Rectal smooth muscle tissue (tissue), 1 donor: ENCODE results near the gene ACSM5.
A peak's percentile ranks its signal among the peaks of the same experiment; 100 is the strongest.
"Not testable (repeated sequence)": the region's sequence is repeated elsewhere in the genome, so short reads cannot be mapped to it uniquely, and the experiment has no call there.

Source experiments
- H3K27ac ChIP-seq: one replicate; pipeline ENCODE4 v1.7.0; 2013; ENCODE audit warnings: low read depth, low read length, inconsistent platforms
- H3K27me3 ChIP-seq: one replicate; pipeline ENCODE4 v1.7.0; 2013; ENCODE audit warnings: low read length; ENCODE audit not compliant: control insufficient read depth, insufficient read depth
- H3K36me3 ChIP-seq: one replicate; pipeline ENCODE4 v1.7.0; 2013; ENCODE audit warnings: low read length; ENCODE audit not compliant: control insufficient read depth, insufficient read depth
- H3K4me1 ChIP-seq: one replicate; pipeline ENCODE4 v1.7.0; 2013; ENCODE audit warnings: low read length; ENCODE audit not compliant: control insufficient read depth, insufficient read depth
- H3K4me3 ChIP-seq: one replicate; pipeline ENCODE4 v1.7.0; 2013; ENCODE audit warnings: low read length
- H3K9ac ChIP-seq: one replicate; pipeline ENCODE4 v1.7.0; 2013; ENCODE audit warnings: low read length

The ACSM5 gene

DNA sequence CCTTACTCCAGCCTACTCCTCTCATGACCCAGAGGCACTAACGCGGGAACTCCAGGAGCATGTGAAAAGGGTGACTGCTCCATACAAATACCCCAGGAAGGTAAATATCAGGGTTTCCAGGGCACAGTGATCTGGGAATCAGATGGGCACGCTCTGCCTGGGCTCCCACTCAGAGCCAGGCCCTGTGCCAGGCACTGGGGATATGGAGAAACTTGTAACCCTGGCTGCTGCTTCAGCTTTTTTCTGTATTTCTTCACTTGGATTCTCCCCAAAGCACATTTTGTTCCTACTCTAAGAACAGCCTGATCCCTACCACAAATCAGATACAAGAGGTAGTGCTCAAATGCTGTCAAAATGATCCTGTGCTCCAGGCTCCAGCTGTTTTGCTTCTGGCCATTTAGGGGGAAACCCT, 30.5 kb downstream of the ACSM5 start:
- not testable (repeated sequence) for H3K4me3 ChIP-seq, H3K36me3 ChIP-seq, H3K27me3 ChIP-seq, H3K9ac ChIP-seq, H3K4me1 ChIP-seq
- H3K27ac ChIP-seq = peak overlapping the region; percentile 51

DNA sequence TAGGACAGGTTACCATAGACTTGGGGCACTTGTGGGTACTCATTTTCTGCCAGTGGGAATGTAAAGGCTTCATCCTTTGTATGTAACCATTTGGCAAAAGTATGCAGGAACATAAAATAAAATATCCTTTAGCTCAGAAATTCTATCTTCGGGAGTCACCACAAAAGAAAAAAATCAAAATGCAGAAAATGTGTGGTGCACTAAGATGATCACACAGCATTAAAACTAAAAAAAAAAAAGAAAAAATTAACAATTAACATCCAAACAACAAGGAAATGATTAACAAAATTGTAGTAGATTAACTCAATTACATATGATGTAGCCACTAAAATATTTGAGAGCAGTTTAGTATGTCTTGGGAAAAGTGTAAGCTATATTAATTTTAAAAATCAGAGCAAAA, 31.4 kb downstream of the ACSM5 start:
- not testable (repeated sequence) for H3K4me3 ChIP-seq, H3K36me3 ChIP-seq, H3K27me3 ChIP-seq, H3K4me1 ChIP-seq, H3K9ac ChIP-seq
- peak overlapping the region; percentile 75 for H3K27ac ChIP-seq

DNA sequence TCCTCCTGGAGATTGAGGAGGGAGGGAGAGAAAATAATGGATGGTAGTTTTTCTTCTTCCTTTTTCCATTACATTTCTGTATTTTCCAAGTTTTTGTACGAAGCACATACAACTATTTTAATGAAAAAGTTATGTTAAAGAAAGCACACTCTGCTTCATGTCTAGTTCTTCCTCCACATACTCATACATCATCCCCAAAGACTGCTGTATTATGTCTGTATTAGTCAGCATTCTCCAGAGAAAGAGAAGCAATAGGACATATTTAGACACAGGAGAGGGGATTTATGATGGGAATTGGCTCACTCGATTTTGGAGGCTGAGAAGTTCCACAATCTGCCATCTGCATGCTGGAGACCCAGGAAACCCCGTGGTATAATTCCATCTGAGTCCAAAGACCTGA, 31.9 kb downstream of the ACSM5 start:
- no peaks in the 10 kb centered on the region for H3K36me3 ChIP-seq
- H3K27me3 ChIP-seq = no peaks in the 10 kb centered on the region
- H3K4me1 ChIP-seq = no peaks in the 10 kb centered on the region
- H3K9ac ChIP-seq = no peak overlapping the region
- no peak overlapping the region for H3K4me3 ChIP-seq
- H3K27ac ChIP-seq = peak overlapping the region; percentile 51

DNA sequence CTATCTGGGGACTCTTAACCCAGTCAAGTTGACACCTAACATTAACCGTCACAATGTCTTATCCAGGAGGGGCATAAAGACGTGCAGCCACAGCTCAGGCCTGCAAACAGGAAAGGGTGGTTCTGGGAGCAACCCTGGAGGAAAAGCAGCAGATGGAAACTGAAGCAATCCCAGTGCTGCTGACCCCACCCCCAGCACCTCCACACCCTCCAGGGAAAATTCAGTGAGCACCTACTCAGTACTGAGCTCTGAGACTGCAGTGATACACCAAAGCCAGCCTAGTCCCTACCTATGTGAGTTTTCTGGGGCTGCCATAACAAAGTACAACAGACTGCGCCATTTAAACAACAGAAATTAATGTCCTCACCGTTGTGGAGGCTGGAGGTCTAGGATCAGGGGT, 32.5 kb downstream of the ACSM5 start:
- not testable (repeated sequence) for H3K27ac ChIP-seq, H3K27me3 ChIP-seq, H3K4me3 ChIP-seq, H3K36me3 ChIP-seq, H3K9ac ChIP-seq, H3K4me1 ChIP-seq

DNA sequence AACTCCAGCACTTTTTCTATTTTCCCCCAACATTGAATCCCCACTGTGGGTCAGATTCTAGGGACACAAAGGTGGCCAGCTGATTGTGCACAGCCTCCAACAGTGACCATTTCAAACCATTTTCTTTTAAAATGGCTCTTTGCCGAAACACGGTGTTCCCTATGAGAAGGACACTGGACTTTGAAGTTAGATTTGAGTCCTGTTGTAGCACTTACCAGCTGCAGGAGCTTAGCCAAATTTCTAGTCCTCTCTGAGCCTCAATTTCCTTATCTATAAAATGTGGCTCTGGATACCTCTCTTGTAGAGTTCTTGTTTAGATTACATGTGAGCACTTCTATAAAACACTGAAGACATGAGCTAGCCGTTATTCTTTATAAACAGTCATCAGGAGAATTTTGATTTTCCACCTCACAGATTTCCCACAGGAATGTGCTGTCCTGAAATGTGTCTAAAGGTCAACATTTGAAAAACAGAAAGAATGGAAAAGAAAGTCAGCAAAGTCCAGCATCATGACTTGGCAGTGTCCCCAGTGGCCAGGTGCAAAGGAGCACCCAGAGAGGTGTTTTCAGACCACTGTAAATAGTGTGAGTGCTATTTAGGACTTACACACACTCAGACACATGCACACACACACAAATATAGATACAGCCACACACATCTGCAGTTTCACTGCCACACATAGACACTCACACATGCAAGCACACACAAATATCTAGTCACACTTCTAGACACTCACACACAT, 37.5 kb downstream of the ACSM5 start:
- not testable (repeated sequence) for H3K9ac ChIP-seq, H3K4me1 ChIP-seq, H3K4me3 ChIP-seq, H3K27me3 ChIP-seq, H3K27ac ChIP-seq, H3K36me3 ChIP-seq

DNA sequence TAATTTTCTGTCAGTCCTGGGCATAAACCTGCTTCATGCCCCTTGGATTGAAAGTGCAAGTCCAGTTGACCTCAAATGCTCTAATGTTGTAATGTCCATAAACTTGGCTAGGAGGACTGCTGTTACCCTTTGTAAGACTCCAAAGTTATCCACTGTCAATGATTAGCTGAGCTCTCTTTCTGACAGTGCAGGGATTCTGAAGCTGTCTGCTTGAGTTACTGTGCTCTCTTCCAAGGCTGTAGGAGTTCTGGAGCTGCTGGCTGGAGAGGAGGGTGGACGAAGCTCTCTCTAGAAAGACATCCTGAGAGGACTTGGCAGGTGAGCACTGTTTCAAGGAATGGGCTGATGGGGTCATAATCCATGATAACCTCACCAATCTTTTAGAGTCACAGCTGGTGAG, 42.0 kb downstream of the ACSM5 start, which contains the start of gene ACSM2A:
TSS of gene ACSM2A (plus strand) at position 158 of the 400 bp plus-strand sequence. CDS start 8,594 bp downstream, outside the sequence.
- H3K4me1 ChIP-seq, H3K27ac ChIP-seq, H3K27me3 ChIP-seq, H3K9ac ChIP-seq, H3K4me3 ChIP-seq, H3K36me3 ChIP-seq: not testable (repeated sequence)

DNA sequence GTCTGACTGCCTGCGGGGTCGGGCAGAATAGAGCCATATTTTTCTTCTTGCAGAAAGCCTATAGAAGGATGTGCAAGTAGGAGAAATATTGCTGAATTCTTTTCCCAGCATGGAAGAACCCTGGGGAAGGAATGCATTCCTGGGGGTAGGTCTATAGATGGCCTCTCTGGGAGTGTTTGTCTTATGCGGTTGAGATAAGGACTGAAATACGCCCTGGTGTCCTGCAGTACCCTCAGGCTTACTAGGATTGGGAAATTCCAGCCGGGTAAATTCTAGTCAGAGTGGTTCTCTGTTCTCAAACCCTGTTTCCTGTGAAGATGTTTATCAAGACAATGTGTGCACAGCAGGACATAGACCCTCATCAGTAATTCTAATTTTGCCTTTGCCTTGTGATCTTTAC, 44.3 kb downstream of the ACSM5 start:
- H3K9ac ChIP-seq = not testable (repeated sequence)

DNA sequence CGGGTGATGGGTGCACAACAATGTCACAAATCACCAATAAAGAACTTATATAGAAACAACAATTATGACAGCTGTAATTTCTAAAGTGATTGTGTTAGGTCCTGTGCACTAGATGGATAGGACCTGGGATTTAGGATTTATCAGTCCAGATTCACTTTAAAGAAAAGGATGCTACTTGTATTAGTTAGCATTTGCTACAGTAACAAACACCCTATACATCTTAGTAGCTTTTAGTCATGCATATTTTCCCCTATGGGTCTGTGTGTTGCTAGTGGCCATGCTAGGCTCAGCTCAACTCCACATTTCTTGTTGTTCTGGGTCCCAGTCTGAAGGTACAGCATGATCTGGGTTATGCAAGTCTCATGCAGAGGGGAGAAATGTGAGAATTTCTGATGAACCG, 49.9 kb downstream of the ACSM5 start:
- not testable (repeated sequence) for H3K27ac ChIP-seq, H3K4me3 ChIP-seq, H3K4me1 ChIP-seq, H3K27me3 ChIP-seq, H3K36me3 ChIP-seq, H3K9ac ChIP-seq

More for the DNA sequence above, 44.3 kb downstream of the ACSM5 start:
- not testable (repeated sequence) for H3K27me3 ChIP-seq, H3K27ac ChIP-seq, H3K36me3 ChIP-seq, H3K4me3 ChIP-seq, H3K4me1 ChIP-seq

DNA sequence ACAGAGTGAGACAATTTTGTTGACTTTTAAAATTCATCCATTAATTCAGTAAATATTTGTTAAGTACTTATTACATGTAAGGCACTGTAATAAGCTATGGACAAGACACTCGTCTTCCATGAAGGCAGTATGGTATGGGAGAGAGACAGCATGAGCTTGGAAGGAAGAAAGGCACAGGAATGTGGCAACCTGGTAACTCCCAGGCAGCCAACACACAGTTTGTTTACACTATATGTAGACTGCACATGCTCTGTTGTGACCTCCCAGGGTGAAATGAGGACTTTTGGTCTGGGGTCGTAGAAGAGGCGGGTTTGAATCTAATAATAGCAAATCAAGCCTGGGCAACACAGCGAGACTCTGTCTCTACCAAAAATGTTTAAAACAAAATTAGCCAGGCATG, 51.0 kb downstream of the ACSM5 start:
- H3K36me3 ChIP-seq, H3K4me1 ChIP-seq, H3K4me3 ChIP-seq, H3K27ac ChIP-seq, H3K9ac ChIP-seq, H3K27me3 ChIP-seq: not testable (repeated sequence)

DNA sequence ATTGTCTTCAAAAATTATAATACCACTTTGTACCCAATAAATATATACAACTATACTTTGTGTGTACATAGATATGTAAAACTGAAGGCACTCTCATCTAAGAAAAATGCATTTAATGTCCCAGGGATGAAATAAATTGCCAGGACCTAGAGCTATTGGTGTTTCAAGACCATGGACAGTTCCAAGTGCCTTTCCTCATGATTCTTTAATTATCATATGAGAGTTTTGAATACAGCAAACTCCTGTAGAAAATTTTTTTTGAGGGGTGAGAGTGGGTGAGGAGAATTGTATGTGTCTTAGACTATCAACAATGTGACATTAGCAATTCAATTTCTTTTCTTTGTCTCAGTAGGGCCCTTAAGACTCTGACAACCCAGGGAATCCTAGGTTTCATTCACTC, 59.6 kb downstream of the ACSM5 start:
- H3K36me3 ChIP-seq, H3K9ac ChIP-seq, H3K27me3 ChIP-seq, H3K4me3 ChIP-seq, H3K4me1 ChIP-seq, H3K27ac ChIP-seq: not testable (repeated sequence)

DNA sequence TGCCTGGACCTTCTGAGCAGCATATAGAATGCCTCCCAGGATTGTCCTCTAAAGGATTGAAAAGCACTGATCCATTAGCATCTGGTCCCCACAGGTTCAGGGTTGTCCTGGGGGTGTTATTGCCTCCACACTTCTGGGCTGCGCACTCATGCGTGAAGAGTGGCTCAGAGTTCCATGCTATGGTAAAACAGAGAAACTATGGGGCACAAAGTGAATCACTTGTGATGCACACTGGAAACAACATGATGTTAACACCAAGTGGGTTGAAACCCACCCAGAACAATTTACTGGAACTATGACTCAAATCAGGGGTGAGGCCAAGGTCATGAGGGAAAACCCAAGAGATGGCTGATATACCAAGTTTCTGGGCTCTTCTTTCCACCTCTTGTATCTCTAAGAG, 60.6 kb downstream of the ACSM5 start:
- H3K9ac ChIP-seq, H3K27me3 ChIP-seq, H3K36me3 ChIP-seq, H3K4me1 ChIP-seq, H3K27ac ChIP-seq, H3K4me3 ChIP-seq: not testable (repeated sequence)

DNA sequence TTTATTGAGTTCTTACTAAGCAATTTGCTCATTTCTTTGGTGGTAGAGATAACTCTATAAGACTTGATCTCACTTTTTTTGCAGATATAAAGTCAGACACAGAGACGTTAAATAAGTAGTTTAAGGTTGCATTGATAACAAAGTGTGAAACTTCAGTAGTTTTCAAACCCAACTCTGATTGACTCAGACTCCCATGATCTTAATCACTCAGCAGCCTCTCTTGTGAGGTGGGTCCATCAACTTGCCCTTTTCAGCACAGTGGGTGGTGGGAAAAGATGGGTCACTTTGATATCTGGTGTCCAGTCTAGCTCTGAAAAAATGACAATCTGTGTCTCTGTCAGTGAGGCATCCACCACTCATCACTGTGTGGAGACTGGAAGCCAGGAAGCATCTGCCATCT, 61.4 kb downstream of the ACSM5 start:
- H3K36me3 ChIP-seq, H3K4me1 ChIP-seq, H3K27me3 ChIP-seq, H3K27ac ChIP-seq, H3K9ac ChIP-seq, H3K4me3 ChIP-seq: not testable (repeated sequence)

DNA sequence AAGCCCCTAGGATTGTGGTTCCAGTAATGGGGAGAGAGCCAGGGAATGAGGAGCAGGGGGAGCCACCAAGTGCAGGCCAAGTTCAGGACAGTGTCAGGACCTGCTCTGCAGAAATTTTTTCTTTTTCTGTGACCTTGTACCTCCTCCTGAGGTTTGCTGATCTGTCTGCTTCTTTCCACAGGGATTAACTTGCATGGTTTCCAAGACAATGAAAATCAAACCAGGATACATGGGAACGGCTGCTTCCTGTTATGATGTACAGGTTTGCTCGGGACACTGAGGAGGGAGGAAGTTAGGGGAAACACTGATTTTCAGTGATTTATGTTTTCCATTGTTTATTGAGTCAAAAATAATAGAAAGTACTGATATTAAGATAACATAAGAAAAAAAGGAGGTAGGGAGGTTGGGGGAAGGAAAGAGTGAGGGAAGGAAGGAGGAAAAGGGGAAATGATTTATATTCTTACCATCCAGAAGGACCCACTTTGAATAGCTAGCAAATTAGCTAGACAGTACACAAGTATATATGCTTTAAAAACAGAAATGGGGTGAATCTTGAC, 67.9 kb downstream of the ACSM5 start:
- H3K9ac ChIP-seq, H3K27ac ChIP-seq, H3K36me3 ChIP-seq, H3K27me3 ChIP-seq, H3K4me1 ChIP-seq, H3K4me3 ChIP-seq: not testable (repeated sequence)
